Cardiac muscle cell (in vitro differentiated cells and primary cell): ENCODE results near the gene ABCD3. TPM values are rescaled to one million over a fixed set of nuclear protein-coding genes. Genes with fewer than 3 reads are reported as not detected.

Source experiments
- DNase-seq, 2 donors: peaks; one replicate each; pipeline versions ENCODE4 v3.0.0 to v3.0.0-alpha.2; 2010 to 2017; ENCODE audit warnings: low read depth in 1 of 2, low spot score in 1 of 2
- H3K27ac ChIP-seq: fragments of 200-600 bp; sonication (generic); 2 replicates; pipeline ENCODE4 v1.5.1; 2016
- H3K27me3 ChIP-seq: fragments of 200-600 bp; sonication (generic); 2 replicates; pipeline ENCODE4 v1.6.0; 2016; ENCODE audit warnings: control low read depth
- H3K36me3 ChIP-seq: fragments of 200-600 bp; sonication (generic); 2 replicates; pipeline ENCODE4 v1.5.1; 2016; ENCODE audit warnings: control low read depth
- H3K4me1 ChIP-seq: fragments of 200-600 bp; sonication (generic); 2 replicates; pipeline ENCODE4 v1.8.1; 2017; ENCODE audit warnings: low read depth, mild to moderate bottlenecking, mixed run types
- H3K4me3 ChIP-seq: fragments of 200-600 bp; sonication (generic); 2 replicates; pipeline ENCODE4 v1.5.1; 2016; ENCODE audit warnings: mild to moderate bottlenecking
- H3K9me3 ChIP-seq: fragments of 200-600 bp; sonication (generic); 2 replicates; pipeline ENCODE4 v1.5.1; 2017; ENCODE audit warnings: low read depth, mild to moderate bottlenecking, control low read depth
- polyA plus RNA-seq: library from polyadenylated mRNA; unstranded; fragments of >200 nt; fragmentation: Nextera tagmentation; extraction: Ambion mirVana; gene quantifications from 2 replicates; pipeline ENCODE4 v1.2.1, GENCODE V29; 2016
- total RNA-seq: library from RNA; depleted of rRNA; stranded (reverse); fragments of >200 nt; gene quantifications from 2 replicates; pipeline ENCODE4 v1.2.3, GENCODE V29; 2016
- TF ChIP-seq, protein P1 (sequence below): IDR thresholded peaks from 2 replicates; pipeline ENCODE4 v1.5.1; 2012; ENCODE audit warnings: low read depth, mild to moderate bottlenecking, low read length

Gene ABCD3
- total and polyA plus RNA-seq, 2 experiments from 2014 or later, result 20.7 to 30.6 TPM

DNA sequence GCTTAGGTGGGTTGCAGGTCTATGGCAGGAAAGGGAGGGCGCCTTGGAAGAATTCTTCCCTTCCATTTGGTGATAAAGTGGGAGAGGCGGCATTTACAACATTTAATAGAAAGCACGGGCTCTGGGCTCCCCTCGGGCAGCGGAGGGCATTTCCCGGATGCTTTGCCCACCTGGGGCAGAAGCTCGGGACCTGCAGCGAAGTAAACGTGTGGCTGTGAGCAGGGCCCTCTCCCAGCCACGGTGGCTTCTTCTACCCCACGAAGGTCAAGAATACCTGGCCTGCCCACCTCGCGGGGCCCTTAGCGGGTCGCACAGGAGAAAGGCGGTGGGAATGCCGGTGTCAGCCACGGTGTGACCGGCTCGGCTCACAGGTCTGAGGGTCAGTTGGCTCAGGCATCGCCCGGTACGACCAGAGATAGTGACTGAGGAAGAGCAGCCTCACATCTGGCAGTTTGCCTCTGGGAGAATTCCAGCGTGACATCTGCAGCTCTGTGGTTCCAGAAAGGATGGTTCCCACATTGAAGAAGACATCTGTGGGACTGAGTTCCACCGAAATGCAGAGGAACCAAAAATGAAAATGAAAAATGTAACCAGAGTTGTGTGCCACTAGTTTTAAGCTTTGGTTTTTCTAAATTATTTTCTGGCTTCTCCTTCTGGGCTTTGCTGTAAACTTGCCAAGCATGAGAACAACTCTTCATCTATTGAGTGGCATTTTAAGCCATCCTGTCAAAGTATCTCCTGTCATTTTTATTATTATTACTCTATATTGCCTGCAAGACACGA lies 124.1 kb downstream of the ABCD3 start:
- TF ChIP-seq, protein P1, sequence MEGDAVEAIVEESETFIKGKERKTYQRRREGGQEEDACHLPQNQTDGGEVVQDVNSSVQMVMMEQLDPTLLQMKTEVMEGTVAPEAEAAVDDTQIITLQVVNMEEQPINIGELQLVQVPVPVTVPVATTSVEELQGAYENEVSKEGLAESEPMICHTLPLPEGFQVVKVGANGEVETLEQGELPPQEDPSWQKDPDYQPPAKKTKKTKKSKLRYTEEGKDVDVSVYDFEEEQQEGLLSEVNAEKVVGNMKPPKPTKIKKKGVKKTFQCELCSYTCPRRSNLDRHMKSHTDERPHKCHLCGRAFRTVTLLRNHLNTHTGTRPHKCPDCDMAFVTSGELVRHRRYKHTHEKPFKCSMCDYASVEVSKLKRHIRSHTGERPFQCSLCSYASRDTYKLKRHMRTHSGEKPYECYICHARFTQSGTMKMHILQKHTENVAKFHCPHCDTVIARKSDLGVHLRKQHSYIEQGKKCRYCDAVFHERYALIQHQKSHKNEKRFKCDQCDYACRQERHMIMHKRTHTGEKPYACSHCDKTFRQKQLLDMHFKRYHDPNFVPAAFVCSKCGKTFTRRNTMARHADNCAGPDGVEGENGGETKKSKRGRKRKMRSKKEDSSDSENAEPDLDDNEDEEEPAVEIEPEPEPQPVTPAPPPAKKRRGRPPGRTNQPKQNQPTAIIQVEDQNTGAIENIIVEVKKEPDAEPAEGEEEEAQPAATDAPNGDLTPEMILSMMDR, result no peak
- Histone ChIP-seq H3K9me3 (no peaks in the 10 kb centered on the region), H3K4me3 (peak overlapping the region; percentile 69), H3K4me1 (peaks cover 3% of the 10 kb centered on the region), H3K27me3 (peaks cover 31% of the 10 kb centered on the region), H3K27ac (no peak overlapping the region), H3K36me3 (no peaks in the 10 kb centered on the region)
- DNase-seq, result peak in 1 of 2 donors; percentile 44

DNA sequence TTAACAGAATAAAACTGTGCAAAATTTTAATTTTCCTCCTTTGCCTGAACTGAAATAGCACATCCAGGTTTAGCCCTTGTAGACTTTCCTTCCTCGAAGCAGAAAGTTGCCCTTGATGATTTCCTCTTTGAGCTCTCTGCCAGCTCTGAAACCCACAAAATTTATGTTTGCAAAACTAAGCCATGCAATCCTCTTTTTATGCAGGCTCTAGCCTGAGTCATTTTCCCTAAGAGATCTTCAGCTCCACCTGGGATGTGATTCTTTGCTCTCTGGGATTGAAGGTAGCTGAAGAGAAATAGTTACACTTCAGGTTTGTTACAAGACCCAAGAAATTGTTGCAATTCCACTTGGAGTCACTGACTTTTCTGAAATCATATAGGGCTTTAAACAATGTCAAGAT lies 124.8 kb downstream of the ABCD3 start:
- H3K9me3 ChIP-seq, result no peaks in the 10 kb centered on the region
- H3K4me3 ChIP-seq, result no peak overlapping the region
- TF ChIP-seq, protein P1, result no peak
- H3K4me1 ChIP-seq, result peaks cover 3% of the 10 kb centered on the region
- peaks cover 31% of the 10 kb centered on the region for H3K27me3 ChIP-seq
- H3K36me3 ChIP-seq, result no peaks in the 10 kb centered on the region
- peak in 1 of 2 donors; percentile 49 for DNase-seq
- no peak overlapping the region for H3K27ac ChIP-seq

DNA sequence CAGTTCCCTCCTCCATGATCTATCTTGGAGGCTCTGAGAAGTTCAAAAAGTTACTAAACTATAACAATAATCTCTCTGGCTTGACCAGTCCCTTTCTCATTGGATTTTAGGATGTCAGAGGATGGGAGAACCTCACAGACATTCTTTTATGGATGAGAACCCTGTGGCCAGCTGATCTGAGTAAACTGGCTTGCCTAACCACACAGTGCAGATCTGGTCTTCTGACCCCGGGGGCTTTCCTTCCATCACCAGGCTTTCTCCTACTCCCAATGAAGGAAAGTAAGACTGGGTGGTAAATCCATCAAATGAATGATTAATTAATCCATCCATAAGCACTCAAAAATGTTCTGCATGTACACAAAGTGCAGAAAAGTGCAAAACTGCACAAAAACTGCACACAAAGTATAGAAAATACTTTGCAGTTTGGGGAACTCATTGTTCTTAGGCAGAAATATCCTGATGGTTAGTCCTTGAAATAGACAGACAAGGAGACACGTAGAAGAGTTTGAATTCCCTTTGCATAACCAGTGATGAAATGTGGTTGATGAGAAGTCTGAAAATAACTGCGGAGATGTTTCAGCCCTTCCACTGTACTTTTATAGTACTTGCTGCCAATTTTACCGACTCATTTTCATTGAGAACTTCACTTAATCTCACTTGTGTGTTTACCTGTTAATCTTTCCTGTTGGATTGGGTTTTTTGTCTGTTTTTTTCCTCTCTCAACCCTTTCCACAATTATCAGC lies 125.9 kb downstream of the ABCD3 start:
- no peak overlapping the region for H3K4me3 ChIP-seq

DNA sequence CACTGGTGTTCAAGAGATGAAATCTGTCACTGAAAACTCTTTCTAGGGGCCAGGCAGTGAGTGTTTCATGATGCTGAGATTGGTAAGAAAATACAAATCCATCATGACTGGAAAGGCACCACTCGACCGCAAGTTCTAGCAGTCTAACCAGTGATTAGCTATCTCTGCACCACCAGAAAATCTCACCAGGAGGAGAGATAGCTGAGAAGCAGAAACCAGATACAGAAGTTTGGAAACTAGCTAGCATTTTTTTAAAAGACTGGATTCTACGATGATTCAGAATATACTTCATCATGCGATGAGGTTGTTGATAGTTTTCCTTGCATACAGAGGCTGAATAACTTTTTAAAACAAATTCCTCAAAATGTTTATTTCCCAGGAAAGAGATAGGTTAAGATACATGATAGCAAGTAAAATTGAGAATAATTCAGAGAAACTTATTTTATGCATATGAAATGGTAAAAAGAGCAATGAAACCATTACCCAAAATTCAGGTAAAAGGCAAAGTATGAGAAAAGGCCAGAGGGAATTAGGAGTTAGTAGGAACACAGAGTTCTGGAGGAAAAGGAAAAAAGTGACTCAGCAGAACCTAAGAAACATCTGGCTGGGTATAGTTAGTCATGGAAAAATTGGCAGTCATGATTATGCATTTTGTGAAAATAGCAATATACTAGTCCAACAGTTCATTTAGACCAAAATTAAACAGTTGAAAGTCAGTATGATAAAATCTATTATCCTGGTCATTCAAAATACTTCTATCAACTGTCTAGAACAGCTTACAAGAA lies 126.7 kb downstream of the ABCD3 start:
- Histone ChIP-seq H3K4me3 (no peak overlapping the region), H3K27me3 (peaks cover 26% of the 10 kb centered on the region), H3K36me3 (no peaks in the 10 kb centered on the region), H3K9me3 (no peaks in the 10 kb centered on the region), H3K27ac (no peak overlapping the region), H3K4me1 (peaks cover 3% of the 10 kb centered on the region)
- peak in 1 of 2 donors; percentile 80 for DNase-seq
- TF ChIP-seq, protein P1, result peak; percentile 15

More for the DNA sequence above, 125.9 kb downstream of the ABCD3 start:
- Histone ChIP-seq H3K27me3 (peaks cover 31% of the 10 kb centered on the region), H3K36me3 (no peaks in the 10 kb centered on the region), H3K4me1 (peaks cover 3% of the 10 kb centered on the region), H3K9me3 (no peaks in the 10 kb centered on the region), H3K27ac (no peak overlapping the region)
- peak in 1 of 2 donors; percentile 72 for DNase-seq
- TF ChIP-seq, protein P1, result no peak

DNA sequence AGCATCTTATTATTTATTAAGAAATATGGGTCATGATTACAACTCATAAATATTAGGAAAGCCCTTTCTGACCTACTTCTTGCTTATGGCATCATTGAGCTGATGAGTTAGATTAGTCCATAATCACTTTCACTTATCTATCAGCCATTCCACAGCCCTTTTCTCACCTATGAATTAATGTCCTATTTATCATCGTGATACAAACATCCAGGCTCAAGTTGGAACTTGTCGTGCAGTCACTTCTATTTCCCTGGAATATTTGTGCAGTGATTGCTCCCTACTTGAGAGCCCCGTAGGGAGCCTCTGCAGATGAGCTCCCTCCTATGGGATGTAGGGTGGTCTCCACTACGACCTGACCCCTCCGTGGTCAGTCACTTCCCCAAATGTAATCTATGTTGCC lies 131.5 kb downstream of the ABCD3 start:
- TF ChIP-seq, protein P1, result no peak
- Histone ChIP-seq H3K36me3 (no peaks in the 10 kb centered on the region), H3K4me3 (no peak overlapping the region), H3K9me3 (no peaks in the 10 kb centered on the region), H3K4me1 (no peaks in the 10 kb centered on the region), H3K27ac (no peak overlapping the region), H3K27me3 (no peaks in the 10 kb centered on the region)
- no peak for DNase-seq
